GM12801 (cell line): ENCODE measurements around the gene ATP10A.

Experiments
- CTCF ChIP-seq: IDR thresholded peaks from one replicate; pipeline ENCODE4 v1.5.1; 2011; ENCODE audit warnings: control low read depth; ENCODE audit not compliant: insufficient read length; ENCODE audit errors: extremely low read depth

Gene ATP10A

DNA sequence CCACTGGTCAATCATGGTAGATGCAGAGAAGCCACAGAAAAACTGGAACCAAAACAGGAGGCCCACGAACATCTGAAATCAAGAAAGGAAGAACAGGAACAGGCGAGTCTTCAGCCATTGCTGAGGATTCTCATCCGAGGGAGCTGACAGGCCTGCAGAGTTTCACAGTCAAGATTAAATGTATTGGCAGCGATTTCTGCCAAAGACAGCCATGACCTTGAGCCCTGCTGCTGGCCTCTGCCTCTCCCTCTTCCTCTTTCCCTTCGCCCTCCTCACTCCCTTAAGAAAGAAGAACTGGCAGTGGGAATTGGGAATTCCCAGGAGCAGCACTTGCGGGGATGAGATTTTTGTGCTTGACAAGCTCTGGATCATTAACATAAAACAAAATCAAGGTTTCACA lies 179.7 kb downstream of the ATP10A start:
- no peak for TF ChIP-seq CTCF

- TF ChIP-seq CTCF, result no peak
Observed at GRCh38 chr15:25682340-25682739, 180.8 kb downstream of the ATP10A start.

GRCh38 chr15:25680686-25681025 lies 182.5 kb downstream of the ATP10A start:
- TF ChIP-seq CTCF, result no peak

DNA sequence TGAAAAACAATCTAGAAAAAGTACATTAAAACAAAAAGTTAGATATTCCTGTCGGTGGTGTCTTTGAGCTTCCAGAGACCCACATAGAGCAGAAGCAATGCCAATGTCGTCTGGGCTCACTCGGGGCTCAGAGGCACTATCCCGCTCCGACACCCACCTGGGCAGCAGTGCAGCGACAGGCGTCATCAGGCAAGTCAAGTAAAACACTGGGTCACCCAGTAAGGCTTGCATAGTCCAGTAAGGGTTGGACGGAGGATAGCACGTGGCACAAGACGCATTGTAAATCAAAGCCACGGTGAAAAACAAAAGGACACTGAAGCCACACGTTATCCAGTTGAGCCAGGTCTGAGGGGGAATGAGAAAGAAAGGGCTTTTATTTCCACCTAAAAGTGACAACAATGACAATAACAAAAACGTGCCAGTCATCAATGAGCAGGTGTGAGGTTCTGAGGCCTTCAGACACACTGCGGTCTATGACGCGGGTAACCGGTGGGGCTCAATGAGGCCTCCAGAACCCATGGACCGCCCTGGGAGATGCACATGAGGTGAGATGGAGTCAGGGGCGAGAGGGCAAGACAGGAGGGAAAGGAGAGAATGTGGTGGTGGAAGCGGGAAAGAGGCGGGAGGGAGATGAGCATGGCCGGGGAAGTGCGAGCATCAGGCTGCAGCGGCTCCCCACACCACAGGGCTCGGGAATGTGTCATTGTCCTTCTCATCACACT lies 183.0 kb downstream of the ATP10A start:
- no peak for TF ChIP-seq CTCF

DNA sequence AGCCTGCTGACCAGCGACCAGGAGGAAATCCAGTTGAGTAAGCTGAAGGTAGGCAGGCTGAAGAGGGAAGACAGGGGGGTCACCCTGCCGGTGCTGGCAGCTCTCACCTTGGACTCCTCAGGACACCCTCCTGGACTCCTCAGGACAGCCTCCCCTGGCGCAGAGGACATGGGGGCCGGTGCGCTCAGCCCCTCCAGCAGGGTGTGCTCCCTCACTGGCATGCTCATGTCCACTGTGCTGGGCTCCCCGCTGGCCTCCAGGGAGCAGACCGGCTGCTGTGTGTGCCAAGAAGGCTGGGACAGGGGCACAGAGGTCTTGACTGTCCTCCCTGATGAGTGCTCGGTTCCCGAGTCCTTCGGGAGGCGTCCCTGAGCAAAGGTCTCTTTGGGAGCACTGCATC lies 183.6 kb downstream of the ATP10A start:
- no peak for TF ChIP-seq CTCF

DNA sequence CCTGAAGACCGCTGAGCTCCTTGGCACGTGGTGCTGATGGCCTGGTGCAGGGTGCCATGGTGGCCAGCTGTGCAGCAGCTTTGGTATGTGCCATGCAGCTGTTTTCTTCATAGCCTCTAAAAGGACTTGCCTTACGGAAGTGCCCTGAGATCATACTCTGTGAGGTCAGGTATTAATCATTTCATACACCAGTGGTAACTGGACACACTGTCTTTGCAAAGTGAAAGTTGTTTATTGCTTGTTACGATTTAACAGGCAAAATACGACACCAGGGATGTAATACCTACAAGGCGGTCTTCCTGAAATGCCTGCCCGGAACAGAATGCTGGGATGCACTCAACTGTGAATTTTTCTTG lies 184.6 kb downstream of the ATP10A start:
- TF ChIP-seq CTCF, result no peak

DNA sequence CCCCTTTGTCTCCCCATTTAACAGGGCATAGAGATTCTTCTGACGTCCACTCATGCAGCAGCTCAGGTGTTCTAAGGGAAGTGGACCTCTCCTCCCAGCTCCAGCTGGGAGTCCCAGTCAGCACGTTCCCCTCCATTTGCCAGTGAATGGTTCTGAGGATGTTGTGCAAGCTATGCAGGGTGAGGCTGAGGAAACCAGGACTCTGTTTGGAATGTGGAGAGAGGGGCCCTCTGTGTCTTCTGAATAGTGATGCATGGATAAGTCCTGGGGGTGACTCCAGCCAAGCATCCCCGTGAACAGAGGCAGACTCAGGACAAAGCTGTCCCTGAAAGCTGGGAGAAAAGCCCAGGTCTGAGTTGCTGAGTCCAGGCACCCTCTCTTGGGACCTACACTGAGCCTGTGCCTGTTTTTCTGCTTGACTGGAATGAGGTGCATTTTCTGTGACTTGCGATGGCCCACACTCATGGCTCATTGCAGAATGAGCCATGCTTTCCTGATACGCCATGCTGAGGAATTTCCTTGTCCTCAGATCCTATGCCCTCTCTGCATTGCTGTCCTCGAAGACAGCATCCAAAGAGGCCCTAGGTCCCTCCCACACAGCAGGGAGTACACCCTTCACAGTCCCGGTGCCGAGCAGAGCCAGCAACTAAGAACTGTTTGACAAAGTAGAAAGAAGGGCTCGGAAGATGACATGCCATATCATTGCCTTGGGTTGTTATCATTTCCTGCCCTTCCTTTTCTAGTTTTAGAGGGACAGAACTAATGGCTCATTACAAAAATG lies 185.2 kb downstream of the ATP10A start:
- no peak for TF ChIP-seq CTCF
